Tibial artery (tissue), 4 donors: ENCODE results near the gene TMEM150B.

Source experiments
- DNase-seq, 2 donors: peaks; one replicate each; pipeline ENCODE4 v3.0.0-alpha.2; 2019
- H3K27ac ChIP-seq, 2 donors: fragments of 200-600 bp; sonication (generic) in 1 of 2; 1 replicate in 1 of 2; 2 replicates in 1 of 2; pipeline ENCODE4 v1.5.1; 2018 to 2019; ENCODE audit warnings: mild to moderate bottlenecking in 1 of 2
- H3K27me3 ChIP-seq, 2 donors: fragments of 200-600 bp; sonication (generic) in 1 of 2; one replicate each; pipeline versions ENCODE4 v1.5.1 to v1.6.0; 2016 to 2019
- H3K36me3 ChIP-seq, 3 donors: fragments of 200-600 bp; sonication (generic) in 2 of 3; one replicate each; pipeline ENCODE4 v1.5.1; 2016 to 2019; ENCODE audit warnings: mild to moderate bottlenecking in 2 of 3
- H3K4me1 ChIP-seq, 4 donors: fragments of 200-600 bp; sonication (generic) in 2 of 4; 1 replicate in 3 of 4; 2 replicates in 1 of 4; pipeline ENCODE4 v1.5.1; 2016 to 2019
- H3K4me3 ChIP-seq, 2 donors: fragments of 200-600 bp; sonication (generic) in 1 of 2; 1 replicate in 1 of 2; 2 replicates in 1 of 2; pipeline ENCODE4 v1.5.1; 2018 to 2019; ENCODE audit warnings: mild to moderate bottlenecking in 2 of 2
- H3K9me3 ChIP-seq, 3 donors: fragments of 200-600 bp; sonication (generic) in 1 of 3; one replicate each; pipeline ENCODE4 v1.5.1; 2016 to 2019
- intact Hi-C: fragments of 100-400 bp; cut with DNase I; formaldehyde crosslinking; loops from one replicate; pipeline ENCODE4 v1.15.0; 2023; ENCODE audit warnings: low total_unique reads
- TF ChIP-seq, protein P1 (sequence below), 2 experiments: fragments of 200-600 bp in 1 of 2; fragments of 450-650 bp in 1 of 2; IDR thresholded peaks; one replicate each; pipeline ENCODE4 v1.5.1; 2017 to 2019; ENCODE audit warnings: antibody characterized with exemption in 2 of 2, mild to moderate bottlenecking in 1 of 2, moderate library complexity in 1 of 2

The TMEM150B gene

DNA sequence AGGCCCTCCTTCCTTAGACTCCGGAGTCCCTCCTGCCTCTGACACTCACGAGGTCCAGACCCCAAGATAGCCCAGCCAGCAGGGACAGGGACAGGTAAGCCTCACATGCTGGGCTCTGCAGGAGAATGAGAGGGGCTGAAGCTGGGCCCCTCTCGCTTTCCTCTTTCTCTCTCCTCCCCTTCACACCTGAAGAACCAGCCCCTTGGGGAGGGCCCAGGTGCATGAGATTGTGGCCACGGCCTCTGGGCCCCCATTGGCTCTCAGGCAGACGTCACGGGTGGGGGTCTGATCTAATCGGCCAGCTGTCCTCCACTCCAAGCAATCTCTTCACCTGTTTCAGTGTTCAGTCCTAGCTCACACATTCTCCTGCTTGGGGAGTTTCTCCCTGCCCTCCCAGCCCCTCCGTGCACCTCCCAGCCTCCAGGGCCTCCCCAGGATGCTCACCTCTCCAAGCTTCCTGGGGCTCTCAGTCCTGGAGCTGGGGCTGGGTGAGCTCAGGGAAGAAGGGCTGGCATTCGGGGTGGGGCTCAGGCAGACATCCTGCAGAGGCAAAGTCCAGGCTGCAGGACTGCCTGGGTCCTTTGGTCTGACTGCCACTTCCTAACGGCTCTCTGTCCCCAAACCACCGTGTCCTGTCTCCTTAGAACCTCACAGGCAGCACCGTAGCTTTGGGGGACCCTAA, 2.8 kb downstream of the TMEM150B start:
- H3K4me1 ChIP-seq: peaks cover 0 to 3% (median 0%) of the 10 kb centered on the region in 4 donors
- intact Hi-C loops: no loop called here
- no peaks in the 10 kb centered on the region for H3K9me3 ChIP-seq
- TF ChIP-seq, protein P1, sequence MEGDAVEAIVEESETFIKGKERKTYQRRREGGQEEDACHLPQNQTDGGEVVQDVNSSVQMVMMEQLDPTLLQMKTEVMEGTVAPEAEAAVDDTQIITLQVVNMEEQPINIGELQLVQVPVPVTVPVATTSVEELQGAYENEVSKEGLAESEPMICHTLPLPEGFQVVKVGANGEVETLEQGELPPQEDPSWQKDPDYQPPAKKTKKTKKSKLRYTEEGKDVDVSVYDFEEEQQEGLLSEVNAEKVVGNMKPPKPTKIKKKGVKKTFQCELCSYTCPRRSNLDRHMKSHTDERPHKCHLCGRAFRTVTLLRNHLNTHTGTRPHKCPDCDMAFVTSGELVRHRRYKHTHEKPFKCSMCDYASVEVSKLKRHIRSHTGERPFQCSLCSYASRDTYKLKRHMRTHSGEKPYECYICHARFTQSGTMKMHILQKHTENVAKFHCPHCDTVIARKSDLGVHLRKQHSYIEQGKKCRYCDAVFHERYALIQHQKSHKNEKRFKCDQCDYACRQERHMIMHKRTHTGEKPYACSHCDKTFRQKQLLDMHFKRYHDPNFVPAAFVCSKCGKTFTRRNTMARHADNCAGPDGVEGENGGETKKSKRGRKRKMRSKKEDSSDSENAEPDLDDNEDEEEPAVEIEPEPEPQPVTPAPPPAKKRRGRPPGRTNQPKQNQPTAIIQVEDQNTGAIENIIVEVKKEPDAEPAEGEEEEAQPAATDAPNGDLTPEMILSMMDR (IDR thresholded peaks at IDR 0.05): no peak
- no peak overlapping the region for H3K27ac ChIP-seq
- H3K4me3 ChIP-seq: no peak overlapping the region
- no peaks in the 10 kb centered on the region for H3K36me3 ChIP-seq
- DNase-seq: no peak
- peaks cover 0 to 44% of the 10 kb centered on the region in 2 donors for H3K27me3 ChIP-seq

DNA sequence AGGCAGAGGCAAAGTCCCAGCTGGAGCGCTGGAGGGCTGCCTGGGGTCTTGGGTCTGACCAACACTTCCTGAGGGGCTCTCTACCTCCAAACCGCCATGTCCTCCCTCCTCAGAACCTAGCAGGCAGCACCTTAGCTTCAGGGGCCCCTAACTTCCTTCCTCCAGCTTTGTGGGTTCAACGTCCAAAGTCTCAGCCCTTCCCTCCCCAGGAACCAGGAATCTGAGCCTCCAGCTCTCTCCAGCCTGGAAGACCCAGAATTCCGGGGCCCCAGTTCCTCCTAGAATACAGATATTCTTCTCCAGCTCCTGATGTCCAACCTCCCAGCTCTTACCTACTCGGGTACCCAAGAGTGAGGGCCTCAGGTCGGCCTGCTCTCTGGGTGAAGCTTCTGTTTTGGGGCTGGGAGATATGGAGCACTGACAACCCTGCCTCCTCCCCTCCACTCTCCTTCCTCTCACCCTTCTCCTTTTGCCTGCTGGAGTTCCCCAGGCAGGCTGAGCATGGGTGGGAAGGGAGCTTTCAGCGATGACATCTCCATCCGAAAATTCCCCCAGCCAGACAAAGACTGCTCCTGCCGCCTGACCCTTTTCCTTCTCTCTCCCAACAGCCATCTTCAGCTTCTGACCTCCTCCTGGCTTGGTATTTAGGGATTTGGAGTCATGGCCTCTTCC, 3.5 kb downstream of the TMEM150B start:
- Histone ChIP-seq H3K9me3 (no peaks in the 10 kb centered on the region), H3K36me3 (no peaks in the 10 kb centered on the region), H3K4me3 (no peak overlapping the region), H3K4me1 (no peaks in the 10 kb centered on the region), H3K27ac (no peak overlapping the region), H3K27me3 (peaks cover 0 to 44% of the 10 kb centered on the region in 2 donors)
- DNase-seq: no peak
- TF ChIP-seq, protein P1 (IDR thresholded peaks at IDR 0.05): no peak
- intact Hi-C loops: no loop called here

DNA sequence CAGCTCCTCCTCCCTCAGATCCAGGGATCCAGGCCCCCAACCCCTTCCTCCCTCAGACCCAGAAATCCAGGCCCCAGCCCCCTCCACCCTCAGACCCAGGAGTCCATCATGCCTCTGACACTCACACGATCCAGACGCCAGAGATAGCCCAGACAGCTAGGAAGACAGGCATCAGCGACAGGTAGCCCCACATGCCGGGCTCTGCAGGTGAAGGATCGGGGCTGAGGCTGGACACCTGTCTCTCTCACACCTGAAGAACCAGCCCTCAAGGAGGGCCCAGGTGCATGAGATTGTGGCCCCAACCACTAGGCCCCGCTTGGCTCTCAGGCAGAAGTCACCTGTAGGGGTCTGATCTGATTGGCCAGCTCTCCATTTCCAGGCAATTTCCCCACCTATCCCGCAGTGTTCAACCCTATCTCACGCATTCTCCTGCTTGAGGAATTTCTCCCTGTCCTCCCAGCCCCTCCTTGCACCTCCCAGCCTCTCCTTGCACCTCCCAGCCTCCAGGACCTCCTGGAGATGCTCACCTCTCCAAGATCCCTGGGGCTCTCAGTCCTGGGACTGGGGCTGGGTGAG, 4.2 kb downstream of the TMEM150B start:
- intact Hi-C loops: no loop called here
- Histone ChIP-seq H3K4me3 (no peak overlapping the region), H3K36me3 (no peaks in the 10 kb centered on the region), H3K27me3 (peaks cover 0 to 44% of the 10 kb centered on the region in 2 donors), H3K4me1 (no peaks in the 10 kb centered on the region), H3K9me3 (no peaks in the 10 kb centered on the region), H3K27ac (no peak overlapping the region)
- TF ChIP-seq, protein P1 (IDR thresholded peaks at IDR 0.05): no peak
- DNase-seq: no peak

DNA sequence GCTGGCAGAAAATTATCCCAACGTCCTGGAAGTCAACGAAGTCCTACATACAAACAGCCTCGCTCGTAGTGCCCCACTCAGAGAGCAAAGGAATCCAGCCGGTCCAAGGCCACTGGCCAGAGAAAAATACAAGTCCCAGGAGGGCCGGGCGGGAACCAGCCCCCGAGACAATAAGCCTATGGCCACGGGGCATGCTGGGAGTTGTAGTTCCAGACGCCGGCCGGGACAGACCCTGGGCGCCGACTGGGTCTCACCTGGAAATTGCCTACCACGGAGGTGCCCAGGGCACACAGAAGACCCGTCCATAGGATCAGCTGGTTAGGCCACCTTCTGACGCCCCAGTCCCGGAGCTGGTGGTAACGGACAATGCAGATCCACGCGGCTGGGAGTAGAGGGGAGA, 5.4 kb downstream of the TMEM150B start:
- no peaks in the 10 kb centered on the region for H3K9me3 ChIP-seq
- H3K27me3 ChIP-seq: peaks cover 0 to 33% of the 10 kb centered on the region in 2 donors
- no peak for DNase-seq
- H3K4me3 ChIP-seq: no peak overlapping the region
- intact Hi-C loops: no loop called here
- TF ChIP-seq, protein P1 (IDR thresholded peaks at IDR 0.05): no peak
- no peaks in the 10 kb centered on the region for H3K36me3 ChIP-seq
- no peaks in the 10 kb centered on the region for H3K4me1 ChIP-seq
- H3K27ac ChIP-seq: no peak overlapping the region

DNA sequence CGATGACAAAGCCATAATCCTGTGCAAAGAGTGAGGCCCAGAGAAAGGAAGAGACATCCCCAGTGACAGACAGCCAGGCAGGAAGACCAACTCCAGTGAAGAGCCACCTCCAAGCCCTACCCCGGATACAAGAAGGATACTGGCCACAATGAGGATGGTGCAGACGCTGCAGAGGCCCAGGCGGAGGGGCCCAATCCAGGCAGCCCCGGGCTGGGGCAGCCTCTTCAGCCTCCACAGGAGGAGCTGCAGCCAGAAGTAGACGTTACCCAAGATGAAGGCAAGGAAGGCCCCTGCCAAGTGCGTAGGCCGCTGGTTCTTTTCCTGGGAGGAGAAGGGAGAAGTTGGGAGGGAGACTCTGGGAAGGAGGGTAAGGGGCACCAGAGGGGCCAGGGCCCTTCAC, 8.5 kb downstream of the TMEM150B start:
- DNase-seq: no peak
- no peaks in the 10 kb centered on the region for H3K36me3 ChIP-seq
- intact Hi-C loops: no loop called here
- H3K4me3 ChIP-seq: no peak overlapping the region
- H3K9me3 ChIP-seq: no peaks in the 10 kb centered on the region
- TF ChIP-seq, protein P1 (IDR thresholded peaks at IDR 0.05): no peak
- H3K27ac ChIP-seq: no peak overlapping the region
- H3K27me3 ChIP-seq: peaks cover 0 to 15% of the 10 kb centered on the region in 2 donors
- H3K4me1 ChIP-seq: no peaks in the 10 kb centered on the region
